GM12891 (cell line): ENCODE data around the gene LAGE3.
A peak's percentile ranks its signal among the peaks of the same experiment; 100 is the strongest.
"Not testable (repeated sequence)": the region's sequence is repeated elsewhere in the genome, so short reads cannot be mapped to it uniquely, and the experiment has no call there.

Experiments used
- DNase-seq: peaks from one replicate; pipeline ENCODE4 v3.0.0; 2011; ENCODE audit warnings: low spot score; ENCODE audit not compliant: insufficient read length
- FAIRE-seq: peaks from 2 replicates; lab custom pipeline; 2011; peaks lifted over from hg19 to GRCh38; lab: Jason Lieb, UNC
- PAX5 ChIP-seq: IDR thresholded peaks from 2 replicates; pipeline ENCODE4 v1.6.1; 2011; ENCODE audit warnings: low read length, moderate library complexity, mild to moderate bottlenecking; ENCODE audit not compliant: insufficient read depth, severe bottlenecking
- POLR2A ChIP-seq: IDR thresholded peaks from 2 replicates; pipeline ENCODE4 v1.6.1; 2011; ENCODE audit warnings: low read depth, low read length, control low read depth
- POLR2AphosphoS5 ChIP-seq: IDR thresholded peaks from 2 replicates; pipeline ENCODE4 v1.6.1; 2011; ENCODE audit warnings: low read depth, low read length, control low read depth
- POU2F2 ChIP-seq: IDR thresholded peaks from 2 replicates; pipeline ENCODE4 v1.6.1; 2011; ENCODE audit warnings: low read depth, mild to moderate bottlenecking, control low read depth, low read length, moderate library complexity
- SPI1 ChIP-seq: IDR thresholded peaks from 2 replicates; pipeline ENCODE4 v1.6.1; 2011; ENCODE audit warnings: low read depth, low read length, control low read depth
- TAF1 ChIP-seq: IDR thresholded peaks from 2 replicates; pipeline ENCODE4 v1.6.1; 2011; ENCODE audit warnings: low read depth, low read length, control low read depth

LAGE3 gene

DNA sequence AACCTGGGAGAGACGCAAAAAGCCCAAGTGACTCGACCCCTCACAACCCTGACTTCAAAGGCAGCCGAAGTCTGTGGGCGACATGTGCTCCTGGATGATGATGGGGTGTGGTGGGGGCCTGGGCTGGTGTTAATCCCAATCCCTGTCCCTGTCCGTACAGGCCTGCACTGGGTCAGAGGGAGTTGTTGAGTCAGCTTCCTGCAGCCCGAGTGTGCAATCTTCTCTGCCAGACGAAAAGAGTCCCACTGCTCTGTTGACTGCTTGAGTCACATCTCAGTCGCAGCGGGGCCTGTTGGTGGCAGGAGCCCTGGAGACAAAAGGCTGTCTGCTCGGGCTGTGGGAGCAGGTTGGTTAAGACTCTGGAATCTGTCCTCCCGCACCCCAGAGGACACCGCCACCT, 26.7 kb upstream of the LAGE3 start:
- no peak for DNase-seq
- TF ChIP-seq POLR2A (no peak), TAF1 (no peak), POU2F2 (no peak), POLR2AphosphoS5 (no peak), PAX5 (no peak), SPI1 (no peak)
- FAIRE-seq: no peak

DNA sequence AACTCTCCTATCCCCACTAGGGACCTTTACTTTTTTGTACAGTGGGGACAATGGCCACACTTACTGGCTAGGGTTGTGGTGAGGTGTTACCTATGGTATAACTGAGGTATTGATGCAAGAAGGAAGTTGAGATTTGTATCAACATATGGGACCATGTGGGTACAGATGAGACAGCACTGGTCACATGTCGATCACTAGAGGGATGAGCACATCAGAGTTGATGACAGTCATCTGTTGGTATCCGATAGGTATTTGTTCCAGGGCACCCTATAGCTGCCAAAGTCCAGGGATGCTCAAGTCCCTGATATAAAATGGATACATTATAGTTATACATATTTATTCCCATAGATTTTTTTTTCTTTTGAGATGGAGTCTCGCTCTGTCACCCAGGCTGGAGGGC, 23.9 kb upstream of the LAGE3 start:
- no peak for DNase-seq
- FAIRE-seq: no peak

DNA sequence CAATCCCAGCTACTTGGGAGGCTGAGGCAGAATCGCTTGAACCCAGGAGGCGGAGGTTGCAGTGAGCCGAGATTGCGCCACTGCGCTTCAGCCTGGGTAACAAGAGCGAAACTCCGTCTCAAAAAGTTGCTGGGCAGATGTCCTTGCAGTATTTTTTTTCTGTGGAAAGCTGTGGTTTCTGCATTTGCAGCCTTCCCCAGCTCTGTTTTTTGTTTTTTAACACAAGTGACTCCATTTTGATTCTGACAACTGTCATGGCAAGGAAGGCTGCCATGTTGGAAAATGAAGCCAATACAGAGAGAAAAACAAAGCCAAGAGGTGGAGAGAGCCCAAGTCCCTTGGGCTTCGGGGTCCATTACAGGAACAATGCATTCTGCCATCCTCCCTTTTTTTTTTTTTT, 23.0 kb upstream of the LAGE3 start:
- FAIRE-seq (no peak), DNase-seq (no peak)
- TF ChIP-seq POLR2AphosphoS5 (no peak), TAF1 (no peak), POLR2A (no peak), POU2F2 (no peak), PAX5 (no peak), SPI1 (no peak)

More for the DNA sequence above, 23.9 kb upstream of the LAGE3 start:
- TF ChIP-seq SPI1: no peak

DNA sequence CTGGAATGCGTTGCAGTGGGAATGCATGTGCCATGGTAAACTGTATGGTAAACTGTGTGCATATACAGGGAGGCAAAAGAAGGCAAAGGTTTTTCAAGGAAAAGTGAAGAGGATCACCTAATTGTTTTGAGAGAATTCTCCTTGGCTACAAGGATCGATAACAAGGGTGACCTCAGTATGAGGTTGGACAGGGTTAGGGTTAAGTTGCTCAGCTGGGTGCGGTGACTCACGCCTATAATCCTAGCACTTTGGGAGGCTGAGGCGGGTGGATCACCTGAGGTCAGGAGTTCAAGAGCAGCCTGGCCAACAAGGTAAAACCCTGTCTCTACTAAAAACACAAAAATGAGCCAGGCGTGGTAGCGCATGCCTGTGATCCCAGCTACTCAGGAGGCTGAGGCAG, 22.3 kb upstream of the LAGE3 start:
- not testable (repeated sequence) for FAIRE-seq, DNase-seq

DNA sequence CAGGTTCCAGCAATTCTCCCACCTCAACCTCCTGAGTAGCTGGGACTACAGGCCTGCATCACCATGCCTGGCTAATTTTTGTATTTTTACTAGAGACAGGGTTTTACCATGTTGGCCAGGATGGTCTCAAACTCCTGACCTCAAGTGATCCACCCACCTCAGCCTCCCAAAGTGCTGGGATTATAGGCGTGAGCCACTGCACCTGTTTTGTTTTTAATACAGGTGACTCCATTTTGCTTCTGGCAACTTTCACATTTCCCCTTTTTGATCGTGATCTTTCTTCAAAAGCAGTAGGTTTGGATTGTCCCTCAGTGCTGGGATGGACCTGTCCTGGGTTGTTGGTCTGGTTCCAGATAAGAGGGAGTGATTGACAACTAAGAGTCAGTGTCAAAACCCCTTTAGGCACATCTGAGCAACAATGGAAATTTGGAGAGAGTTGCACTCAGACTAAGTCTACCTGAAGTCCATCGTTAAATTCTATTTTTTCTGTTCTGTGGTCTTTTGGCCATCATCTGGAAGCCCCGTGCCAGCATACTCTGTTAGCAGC, 17.6 kb upstream of the LAGE3 start:
- TF ChIP-seq SPI1: peak; percentile 42
- DNase-seq, FAIRE-seq: not testable (repeated sequence)

DNA sequence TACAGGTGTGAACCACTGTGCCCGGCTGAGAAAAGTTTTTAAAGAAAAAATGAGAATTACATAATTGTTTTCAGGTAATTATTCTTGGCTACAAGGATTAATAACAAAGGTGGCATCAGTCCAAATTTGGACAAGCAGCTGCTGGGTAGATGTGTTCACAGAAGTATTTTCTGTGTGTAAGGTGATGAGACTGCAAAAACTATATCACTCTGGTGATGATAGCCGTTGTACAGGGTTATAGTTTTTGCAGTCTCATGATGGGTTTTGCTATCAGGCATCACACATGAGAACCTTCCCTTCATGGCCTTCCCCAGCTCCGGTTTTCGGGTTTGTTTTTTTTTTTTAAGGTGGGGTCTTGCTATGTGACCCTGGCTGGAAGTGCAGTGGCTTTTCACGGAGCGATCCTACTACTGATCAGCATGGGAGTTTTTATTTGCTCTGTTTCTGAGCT, 16.4 kb upstream of the LAGE3 start:
- no peak for FAIRE-seq
- no peak for TF ChIP-seq PAX5
- TF ChIP-seq SPI1: no peak
- no peak for TF ChIP-seq POU2F2
- TF ChIP-seq POLR2AphosphoS5: no peak
- no peak for TF ChIP-seq POLR2A
- no peak for TF ChIP-seq TAF1
- no peak for DNase-seq

DNA sequence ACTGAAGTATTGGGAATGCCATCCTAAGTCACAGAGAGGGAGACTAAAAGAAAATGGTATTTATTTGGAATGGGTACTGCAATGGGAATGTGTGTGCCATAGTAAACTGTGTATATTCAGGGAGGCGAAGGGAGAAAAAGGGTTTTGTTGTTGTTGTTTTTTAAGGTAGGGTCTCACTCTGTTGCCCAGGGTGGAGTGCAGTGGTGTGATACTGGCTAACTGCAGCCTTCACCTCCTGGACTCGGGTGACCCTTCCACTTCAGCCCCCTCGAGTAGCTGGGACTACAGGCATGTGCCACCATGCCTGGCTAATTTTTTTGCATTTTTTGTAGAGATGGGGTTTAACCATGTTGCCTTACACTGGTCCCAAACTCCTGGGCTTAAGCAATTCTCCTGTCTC, 15.6 kb upstream of the LAGE3 start:
- TF ChIP-seq POLR2AphosphoS5: no peak
- no peak for TF ChIP-seq POLR2A
- DNase-seq (no peak), FAIRE-seq (no peak)

DNA sequence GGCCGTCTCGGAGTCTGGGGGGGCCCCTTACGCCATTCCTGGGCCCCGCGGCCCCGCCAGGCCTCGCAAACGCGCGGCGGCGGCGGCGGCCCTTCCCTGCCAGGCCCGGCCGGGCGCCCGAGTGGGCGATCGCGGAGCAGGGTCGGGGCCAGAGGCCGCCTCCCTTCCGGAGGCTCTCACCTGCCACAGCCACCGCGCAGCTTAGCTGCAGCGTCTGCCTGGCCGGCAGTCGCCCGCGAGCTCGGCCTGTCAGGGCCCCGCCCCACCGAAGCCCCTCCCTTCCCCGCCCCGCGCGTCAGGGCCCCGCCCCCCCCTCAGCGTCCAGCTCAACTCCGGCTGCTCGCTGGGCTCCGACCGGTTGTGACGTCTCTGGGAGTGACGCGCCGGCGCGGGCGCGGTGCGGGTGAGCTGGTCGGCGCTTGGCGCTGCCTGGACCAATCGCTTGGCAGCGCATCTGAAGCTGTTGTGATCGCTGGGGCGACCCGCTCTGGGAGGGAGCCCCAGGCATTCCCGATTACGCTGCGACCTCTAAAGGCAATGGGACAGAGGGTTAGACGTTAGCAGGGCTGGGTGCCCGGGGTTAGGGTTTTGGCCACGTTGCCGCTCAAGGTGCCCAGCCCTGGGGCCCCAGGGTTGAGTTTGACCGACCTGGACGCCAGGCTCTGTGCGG, 11.5 kb upstream of the LAGE3 start, which contains the start of gene SLC10A3:
SLC10A3 (minus strand) TSS at position 216 of the 670 bp plus-strand sequence. CDS start 1,689 bp downstream, outside the sequence.
- DNase-seq: peak; percentile 85
- TF ChIP-seq TAF1 (peak; percentile 82), POU2F2 (no peak), PAX5 (no peak), SPI1 (no peak), POLR2A (peak; percentile 85), POLR2AphosphoS5 (peak; percentile 83)
- FAIRE-seq: peak; percentile 100

DNA sequence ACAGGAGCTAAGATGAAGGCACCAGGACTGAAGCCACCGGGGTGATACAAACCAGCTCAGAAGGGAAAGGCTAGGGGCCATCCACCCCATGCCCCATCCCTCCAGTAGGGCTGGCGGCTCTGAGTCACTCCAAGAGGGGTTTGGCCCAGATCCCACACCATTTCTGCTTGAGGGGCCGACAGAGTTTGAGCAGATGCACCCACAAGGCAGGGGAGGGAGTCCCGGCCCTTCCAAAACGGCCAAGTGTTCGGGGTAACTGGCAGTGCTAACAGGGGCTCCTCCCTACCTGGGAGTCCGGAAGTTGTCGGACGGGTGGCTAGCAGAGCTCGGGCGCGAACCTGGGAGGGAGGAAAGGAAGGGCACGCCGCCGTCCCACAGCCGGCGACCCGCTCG, 10.9 kb upstream of the LAGE3 start:
- no peak for FAIRE-seq
- DNase-seq: no peak
- TF ChIP-seq POU2F2: no peak
- TF ChIP-seq POLR2AphosphoS5: no peak
- TF ChIP-seq TAF1: no peak
- TF ChIP-seq PAX5: no peak
- no peak for TF ChIP-seq SPI1
- no peak for TF ChIP-seq POLR2A

DNA sequence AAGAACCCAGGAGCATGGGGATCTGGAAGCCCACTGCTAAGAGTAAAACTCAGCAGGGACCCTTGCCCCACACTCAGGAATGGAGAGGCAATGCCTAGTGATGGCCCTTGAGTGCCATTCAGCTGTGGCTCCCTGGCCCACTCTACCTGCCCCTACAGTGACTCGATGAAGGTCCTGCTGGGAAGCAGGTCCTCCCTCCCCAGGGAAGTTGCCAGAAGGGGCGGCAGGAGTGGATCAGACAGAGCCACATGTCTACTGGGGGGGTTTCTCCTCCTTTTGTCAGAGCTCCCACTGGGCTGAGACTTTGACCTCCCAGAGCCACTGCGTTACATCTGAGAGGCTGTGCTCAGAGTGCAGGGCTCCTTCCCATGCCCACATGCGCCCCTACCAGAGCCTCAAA, 10.1 kb upstream of the LAGE3 start:
- TF ChIP-seq TAF1: no peak
- no peak for TF ChIP-seq SPI1
- TF ChIP-seq POLR2AphosphoS5: no peak
- TF ChIP-seq POLR2A: no peak
- TF ChIP-seq PAX5: no peak
- no peak for TF ChIP-seq POU2F2
- DNase-seq: no peak
- no peak for FAIRE-seq
